GM18505 (cell line): ENCODE measurements around the gene FXYD2.

ENCODE experiments used
- ATAC-seq: cut with Tn5 transposase; IDR thresholded peaks from one replicate; pipeline ENCODE4 v1.9.1; 2021; ENCODE audit not compliant: unreplicated experiment
- POLR2A ChIP-seq: IDR thresholded peaks from 4 replicates; pipeline ENCODE4 v1.6.1; 2011; ENCODE audit warnings: borderline replicate concordance; ENCODE audit not compliant: insufficient read depth, insufficient read length; ENCODE audit errors: extremely low read depth

Gene FXYD2

GRCh38 chr11:117806846-117807245 lies 17.7 kb downstream of the FXYD2 start:
- no peak for TF ChIP-seq POLR2A
- no peak for ATAC-seq

- ATAC-seq: no peak
Measured at GRCh38 chr11:117805045-117805444, 19.5 kb downstream of the FXYD2 start.

GRCh38 chr11:117803896-117804295 lies 20.6 kb downstream of the FXYD2 start:
- no peak for TF ChIP-seq POLR2A
- ATAC-seq: no peak

More at GRCh38 chr11:117805045-117805444, 19.5 kb downstream of the FXYD2 start:
- no peak for TF ChIP-seq POLR2A

DNA sequence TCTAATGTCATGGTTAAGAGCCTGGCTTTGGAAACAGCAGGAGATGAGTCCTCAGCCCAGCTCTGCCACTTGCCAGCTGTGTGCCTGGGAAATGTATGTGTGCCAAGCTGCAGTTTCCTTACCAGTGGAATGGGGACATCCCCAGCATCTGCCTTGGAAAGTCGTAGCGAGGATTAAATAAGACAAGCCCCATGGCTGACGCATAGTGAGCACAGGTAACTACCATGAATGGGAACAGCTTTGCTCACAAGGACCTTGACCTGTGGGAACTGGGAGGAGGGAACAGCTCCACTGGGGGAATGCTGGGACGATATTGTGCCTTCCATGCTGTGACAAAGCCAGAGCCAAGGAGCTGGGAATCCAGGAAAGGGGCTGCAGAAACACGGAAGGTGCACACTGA lies 24.9 kb downstream of the FXYD2 start:
- no peak for ATAC-seq
- no peak for TF ChIP-seq POLR2A

DNA sequence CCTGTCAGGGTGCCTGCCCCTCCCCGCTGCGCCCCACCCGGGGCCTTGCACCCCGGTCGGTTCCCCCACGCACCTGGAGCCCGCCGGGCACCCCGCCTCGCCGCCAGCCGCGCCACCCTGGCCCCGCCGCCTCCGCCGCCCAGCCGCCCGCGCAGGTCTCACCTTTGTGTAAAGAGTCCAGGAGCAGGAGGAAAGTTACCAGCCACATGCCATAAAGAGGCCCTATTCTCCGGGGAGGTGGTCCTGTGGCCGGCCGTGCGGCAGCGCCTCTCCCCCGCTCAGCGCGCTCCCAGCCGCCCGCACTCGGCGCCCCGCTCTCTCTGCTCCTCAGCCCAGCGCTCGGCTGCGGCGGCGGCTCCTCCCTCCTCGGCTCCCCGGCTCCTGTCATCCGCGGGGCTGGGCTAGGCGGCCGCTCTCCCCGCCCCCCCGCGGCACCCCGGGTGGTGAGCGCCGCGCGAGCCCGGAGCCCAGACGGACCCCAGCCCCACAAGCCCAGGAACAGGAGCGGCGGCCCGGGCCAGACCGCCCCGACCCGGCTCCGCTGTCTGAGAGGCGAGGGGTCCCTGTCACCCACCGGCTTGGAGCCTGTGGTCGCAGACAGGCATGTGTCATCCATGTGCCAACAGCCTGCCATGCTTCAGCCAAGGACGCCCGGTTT lies 27.5 kb downstream of the FXYD2 start, which contains the start of gene DSCAML1:
TSS of gene DSCAML1 (minus strand) at position 345 of the 658 bp plus-strand sequence. CDS start at position 208, 137 bp downstream.
- no peak for ATAC-seq
- TF ChIP-seq POLR2A: no peak

DNA sequence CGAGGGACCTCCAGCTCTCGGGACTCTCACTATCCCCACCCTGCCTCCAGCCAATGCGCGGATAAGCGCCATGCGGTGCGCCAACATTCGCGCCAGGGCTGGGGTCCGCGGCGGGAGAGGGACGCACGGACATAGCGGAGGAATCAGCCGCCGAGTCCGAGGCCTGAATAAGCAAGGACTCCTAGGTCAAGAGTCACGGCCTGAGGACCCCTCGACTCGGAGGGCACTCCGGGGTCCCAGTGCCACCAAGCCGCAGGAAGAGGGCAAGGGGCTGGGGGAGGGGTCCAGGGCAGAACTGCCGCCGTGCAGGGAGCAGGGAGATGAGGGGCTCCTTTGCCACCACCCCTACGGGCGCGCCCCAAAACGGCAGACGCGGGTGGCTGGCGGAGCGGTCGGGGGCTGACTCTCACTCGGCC lies 28.1 kb downstream of the FXYD2 start:
- no peak for ATAC-seq
- no peak for TF ChIP-seq POLR2A

DNA sequence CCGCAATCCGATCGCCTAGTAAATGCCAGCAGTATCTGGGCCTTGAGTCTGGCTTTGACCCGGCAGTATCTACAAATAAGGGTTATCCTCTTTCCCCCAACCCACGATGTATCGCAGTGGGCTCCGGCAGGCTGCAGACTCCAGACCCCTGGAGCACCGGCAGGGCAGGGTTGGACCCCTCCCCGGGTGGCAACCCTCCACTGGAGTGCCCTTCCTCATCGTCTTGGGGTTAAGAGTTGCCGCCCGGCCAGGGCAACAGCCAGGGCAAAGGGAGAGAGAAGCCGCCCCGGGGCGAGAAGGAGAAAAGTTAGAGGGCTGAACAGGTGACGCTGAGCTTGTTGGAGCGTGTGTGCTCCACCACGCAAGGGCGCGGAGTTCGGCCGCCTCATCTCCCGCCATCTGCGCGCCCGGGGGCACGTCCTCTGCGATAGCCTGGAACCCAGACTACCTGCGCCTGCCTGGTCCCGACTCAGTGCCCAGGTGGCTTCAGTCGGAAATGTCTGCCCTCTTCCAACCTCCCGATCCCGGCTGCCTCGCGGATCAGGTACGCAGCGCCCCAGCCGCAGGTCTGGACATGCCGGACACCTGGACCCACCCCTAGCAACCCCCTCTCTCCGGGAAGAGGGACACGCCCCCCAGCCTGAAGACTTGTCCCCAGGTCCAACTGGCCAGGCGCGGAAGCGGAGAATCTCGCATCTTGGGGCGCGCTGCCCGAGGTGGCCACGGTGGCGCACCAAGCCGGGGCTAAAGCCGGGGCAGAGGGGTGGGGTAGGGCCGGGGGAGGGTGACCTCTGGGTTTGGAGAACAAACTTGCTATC lies 28.7 kb downstream of the FXYD2 start:
- TF ChIP-seq POLR2A: no peak
- ATAC-seq: no peak

DNA sequence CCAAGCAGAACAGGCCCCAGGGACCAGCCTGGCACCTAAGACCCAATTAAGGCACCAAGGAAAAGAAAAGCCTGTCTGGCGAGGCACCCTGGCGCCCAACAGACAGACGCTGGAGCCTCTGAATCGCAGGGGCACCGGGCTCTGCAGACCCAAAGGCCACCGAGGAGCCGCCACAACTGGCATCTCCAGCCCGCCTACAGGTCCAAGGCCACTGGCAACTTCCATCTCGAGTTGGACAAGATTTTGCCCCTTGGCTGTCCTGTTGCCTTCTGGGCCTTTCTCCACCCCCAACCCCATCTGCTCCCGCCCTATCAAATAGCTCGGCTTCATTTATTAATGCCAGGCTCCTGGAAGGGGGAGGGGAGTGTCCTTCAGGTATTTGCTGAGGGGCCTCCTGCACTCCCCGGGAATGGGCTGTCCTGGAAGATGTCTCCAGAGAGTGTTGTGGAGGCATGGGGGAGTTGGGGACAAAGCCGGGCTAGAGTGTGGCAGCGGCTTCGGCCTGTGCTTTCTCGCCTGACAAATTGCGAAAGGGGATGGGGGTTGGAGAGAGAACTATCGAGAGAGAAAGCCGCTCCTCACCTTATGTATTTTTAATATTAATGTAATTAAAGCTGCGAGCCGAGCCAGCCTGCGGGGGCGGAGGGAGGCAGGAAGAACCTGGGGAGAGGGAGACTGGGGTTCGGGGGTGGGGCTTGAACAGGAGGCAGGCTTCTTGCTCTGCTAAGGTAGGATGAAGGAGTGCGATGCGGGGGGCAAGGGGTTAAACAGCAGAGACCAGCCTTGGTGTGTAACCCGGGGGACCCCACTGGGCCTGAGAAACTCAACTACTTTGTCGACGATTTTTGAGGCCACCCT lies 29.5 kb downstream of the FXYD2 start:
- no peak for ATAC-seq

DNA sequence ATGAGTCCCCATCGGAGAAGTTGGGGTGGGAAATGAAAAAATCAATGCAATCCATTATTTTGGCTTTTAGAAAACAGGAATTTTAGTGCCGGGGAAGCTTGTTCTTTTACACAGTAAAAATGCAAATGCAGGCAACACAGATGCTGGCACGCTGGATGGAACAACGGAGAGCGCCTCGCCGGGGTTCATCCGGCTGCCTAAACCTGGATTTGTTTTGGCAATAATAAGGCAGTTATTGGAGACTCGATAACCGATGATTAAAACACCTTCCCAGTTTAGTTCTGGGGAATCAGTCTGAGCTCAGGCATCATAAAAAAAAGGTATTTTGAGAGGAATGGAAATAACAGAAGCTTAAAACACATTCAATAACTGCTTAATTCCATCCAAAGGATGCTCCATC lies 30.4 kb downstream of the FXYD2 start:
- no peak for ATAC-seq
- no peak for TF ChIP-seq POLR2A

More for the DNA sequence above, 29.5 kb downstream of the FXYD2 start:
- TF ChIP-seq POLR2A: no peak

GRCh38 chr11:117793583-117793982 lies 31.0 kb downstream of the FXYD2 start:
- ATAC-seq: no peak
- TF ChIP-seq POLR2A: no peak

DNA sequence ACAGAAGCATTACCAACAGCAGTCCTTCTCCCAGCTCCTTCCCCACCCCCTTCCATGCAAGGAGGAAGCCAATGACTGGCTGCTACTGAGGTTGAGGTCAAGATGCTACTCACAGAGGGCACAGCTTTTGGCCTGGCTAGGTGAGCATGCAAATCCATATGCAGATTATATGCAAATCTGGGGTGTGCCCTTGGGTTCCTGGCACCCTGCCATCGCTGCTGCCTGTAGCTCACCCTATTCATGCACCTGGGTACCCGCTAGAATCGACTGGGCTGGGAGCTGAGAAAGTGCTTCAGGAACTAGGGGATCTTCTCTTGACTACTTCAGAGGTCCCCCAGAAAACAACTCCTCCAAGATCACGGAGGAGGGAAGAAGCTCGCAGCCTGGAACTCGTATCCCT lies 31.6 kb downstream of the FXYD2 start:
- TF ChIP-seq POLR2A: no peak
- no peak for ATAC-seq

DNA sequence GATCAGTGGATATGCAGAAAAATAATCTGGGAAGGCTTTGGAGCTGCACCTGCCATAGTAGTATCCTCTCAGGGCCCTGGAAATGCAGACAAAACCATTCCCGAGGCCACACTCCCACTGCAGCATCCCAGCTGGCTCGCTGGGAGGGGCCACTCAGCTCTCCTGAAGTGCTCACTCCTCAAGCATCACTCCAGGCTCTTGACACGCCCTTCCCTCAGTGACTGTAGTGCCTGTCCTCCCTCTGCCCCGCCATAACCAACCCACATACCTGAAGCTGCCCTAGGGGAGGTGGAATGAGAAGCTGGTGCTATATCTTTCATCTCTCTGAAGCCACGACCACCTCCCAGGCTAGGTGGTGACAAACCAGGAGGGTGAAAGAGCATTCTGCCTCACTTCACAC lies 32.3 kb downstream of the FXYD2 start:
- ATAC-seq: no peak

DNA sequence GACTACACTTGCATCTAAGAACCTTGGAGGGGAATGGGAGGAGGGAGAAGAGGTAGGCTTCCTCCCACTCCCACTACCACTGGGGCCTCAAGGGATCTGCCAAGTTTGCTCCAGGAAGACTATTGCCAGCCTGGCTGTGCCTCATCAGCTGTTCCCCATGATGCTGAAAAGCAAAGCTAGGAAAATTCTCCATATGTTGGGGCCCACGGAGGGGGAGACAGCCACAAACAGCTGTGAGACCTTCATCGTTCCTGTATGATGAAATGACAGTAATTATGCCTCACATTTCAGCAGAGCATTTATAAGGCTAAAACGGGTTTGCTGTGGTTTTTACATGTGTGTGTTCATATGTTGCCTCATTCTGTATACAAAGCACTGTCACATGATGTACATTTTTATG lies 34.3 kb downstream of the FXYD2 start:
- no peak for ATAC-seq
- TF ChIP-seq POLR2A: no peak

More for the DNA sequence above, 32.3 kb downstream of the FXYD2 start:
- no peak for TF ChIP-seq POLR2A

GRCh38 chr11:117789241-117789640 lies 35.3 kb downstream of the FXYD2 start:
- no peak for TF ChIP-seq POLR2A
- no peak for ATAC-seq
